Skeletal muscle satellite cell (primary cell): ENCODE data around the gene TBC1D10B.
"Not testable (repeated sequence)": the region's sequence is repeated elsewhere in the genome, so short reads cannot be mapped to it uniquely, and the experiment has no call there.

Experiments
- H3K27me3 ChIP-seq: 2 replicates; pipeline ENCODE4 v1.7.0; 2013; ENCODE audit warnings: low read length; ENCODE audit not compliant: control insufficient read depth, insufficient read depth
- H3K36me3 ChIP-seq: 2 replicates; pipeline ENCODE4 v1.7.0; 2013; ENCODE audit warnings: mild to moderate bottlenecking, control low read depth, low read length; ENCODE audit not compliant: insufficient read depth
- H3K4me1 ChIP-seq: 2 replicates; pipeline ENCODE4 v1.7.0; 2013; ENCODE audit warnings: low read length; ENCODE audit not compliant: control insufficient read depth, insufficient read depth
- H3K4me2 ChIP-seq: 2 replicates; pipeline ENCODE4 v1.7.0; 2013; ENCODE audit warnings: mild to moderate bottlenecking, low read length
- H3K4me3 ChIP-seq: 2 replicates; pipeline ENCODE4 v1.7.0; 2013; ENCODE audit warnings: low read length
- H3K9ac ChIP-seq: 2 replicates; pipeline ENCODE4 v1.7.0; 2013; ENCODE audit warnings: mild to moderate bottlenecking, low read depth, low read length, moderate library complexity
- H3K9me3 ChIP-seq: replicated peaks from 2 replicates; pipeline ENCODE4 v1.7.0; 2013; ENCODE audit warnings: mild to moderate bottlenecking, control low read depth, low read length

TBC1D10B gene

DNA sequence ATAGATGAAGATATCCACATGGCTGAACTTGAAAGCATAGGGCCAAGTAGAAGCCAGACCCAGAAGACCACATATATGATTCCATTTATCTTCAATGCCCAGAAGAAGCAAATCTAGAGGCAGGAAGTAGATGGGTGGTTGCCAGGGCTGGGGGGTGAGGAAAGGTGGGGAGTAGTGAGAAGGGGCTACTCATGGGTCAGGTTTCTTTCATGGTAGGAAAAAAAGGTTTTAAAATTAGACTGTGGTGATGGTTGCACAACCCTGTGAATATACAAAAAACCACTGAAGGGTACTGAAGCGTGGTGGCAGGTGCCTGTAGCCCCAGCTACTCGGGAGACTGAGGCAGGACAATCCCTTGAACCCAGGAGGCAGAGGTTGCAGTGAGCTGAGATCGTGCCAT lies 20.6 kb downstream of the TBC1D10B start:
- Histone ChIP-seq H3K4me3 (no peak overlapping the region), H3K36me3 (peaks cover 39% of the 10 kb centered on the region), H3K27me3 (no peaks in the 10 kb centered on the region), H3K4me1 (peaks cover 26% of the 10 kb centered on the region), H3K9ac (no peak overlapping the region), H3K9me3 (no peaks in the 10 kb centered on the region), H3K4me2 (no peak overlapping the region)

GRCh38 chr16:30348929-30349328 lies 21.4 kb downstream of the TBC1D10B start:
- Histone ChIP-seq H3K4me1 (peaks cover 23% of the 10 kb centered on the region), H3K9me3 (no peaks in the 10 kb centered on the region), H3K27me3 (no peaks in the 10 kb centered on the region), H3K9ac (no peak overlapping the region), H3K4me3 (no peak overlapping the region), H3K36me3 (peaks cover 38% of the 10 kb centered on the region), H3K4me2 (no peak overlapping the region)

DNA sequence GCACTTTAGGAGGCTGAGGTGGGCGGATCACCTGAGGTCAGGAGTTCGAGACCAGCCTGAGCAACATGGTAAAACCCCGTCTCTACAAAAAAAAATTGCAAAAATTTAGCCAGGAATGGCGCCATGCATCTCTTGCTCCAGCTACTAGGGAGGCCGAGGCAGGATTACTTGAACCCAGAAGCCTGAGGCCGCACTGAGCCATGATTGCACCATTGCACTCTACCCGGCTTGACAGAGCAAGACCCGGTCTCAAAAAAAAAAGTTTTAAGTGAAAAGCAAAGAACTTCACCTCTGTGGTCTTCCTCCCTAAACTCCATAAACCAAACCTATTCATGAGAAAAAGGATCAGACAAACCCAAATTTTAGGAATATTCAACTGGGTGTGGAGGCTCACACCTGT lies 22.2 kb downstream of the TBC1D10B start:
- Histone ChIP-seq H3K27me3 (no peaks in the 10 kb centered on the region), H3K4me3 (no peak overlapping the region), H3K4me2 (no peak overlapping the region), H3K36me3 (peaks cover 30% of the 10 kb centered on the region), H3K9me3 (no peaks in the 10 kb centered on the region), H3K9ac (no peak overlapping the region), H3K4me1 (peaks cover 18% of the 10 kb centered on the region)

- H3K4me2 ChIP-seq = no peak overlapping the region
- no peak overlapping the region for H3K9ac ChIP-seq
- H3K36me3 ChIP-seq = peaks cover 13% of the 10 kb centered on the region
- H3K9me3 ChIP-seq = no peaks in the 10 kb centered on the region
- H3K4me3 ChIP-seq = no peak overlapping the region
- H3K4me1 ChIP-seq = no peaks in the 10 kb centered on the region
- no peaks in the 10 kb centered on the region for H3K27me3 ChIP-seq
These were observed 24.0 kb downstream of the TBC1D10B start for GRCh38 chr16:30346286-30346685.

DNA sequence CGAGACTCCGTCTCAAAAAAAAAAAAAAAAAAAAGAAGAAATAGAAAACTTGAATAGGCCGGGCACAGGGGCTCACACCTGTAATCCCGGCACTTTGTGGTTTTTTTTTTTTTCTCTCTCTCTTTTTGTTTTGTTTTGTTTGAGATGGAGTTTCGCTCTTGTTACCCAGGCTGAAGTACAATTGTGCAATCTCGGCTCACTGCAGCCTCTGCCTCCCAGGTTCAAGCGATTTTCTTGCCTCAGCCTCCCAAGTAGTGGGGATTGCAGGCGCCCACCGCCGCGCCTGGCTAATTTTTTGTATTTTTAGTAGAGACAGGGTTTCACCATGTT lies 26.8 kb downstream of the TBC1D10B start:
- not testable (repeated sequence) for H3K4me3 ChIP-seq, H3K36me3 ChIP-seq, H3K4me1 ChIP-seq, H3K9ac ChIP-seq, H3K9me3 ChIP-seq, H3K4me2 ChIP-seq, H3K27me3 ChIP-seq

GRCh38 chr16:30342751-30343490 lies 27.4 kb downstream of the TBC1D10B start:
- Histone ChIP-seq H3K4me2 (no peak overlapping the region), H3K4me3 (no peak overlapping the region), H3K4me1 (no peaks in the 10 kb centered on the region), H3K36me3 (no peaks in the 10 kb centered on the region), H3K9ac (no peak overlapping the region), H3K9me3 (no peaks in the 10 kb centered on the region), H3K27me3 (no peaks in the 10 kb centered on the region)

DNA sequence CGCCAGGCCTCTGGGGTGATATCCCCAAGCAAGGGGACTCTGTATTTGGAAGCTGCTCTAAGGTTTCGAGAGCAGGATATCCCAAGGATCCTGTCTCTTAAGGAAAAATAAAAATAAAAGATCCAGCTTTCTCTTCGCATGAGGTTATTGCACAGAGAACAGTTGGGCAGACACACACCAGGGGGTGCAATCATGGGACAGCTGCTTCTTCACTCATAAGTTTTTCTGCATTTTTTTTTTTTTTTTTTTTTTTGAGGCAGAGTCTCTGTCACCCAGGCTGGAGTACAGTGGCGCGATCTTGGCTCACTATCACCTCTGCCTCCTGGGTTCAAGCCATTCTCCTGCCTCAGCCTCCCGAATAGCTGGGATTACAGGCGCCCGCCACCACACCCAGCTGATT lies 28.3 kb downstream of the TBC1D10B start:
- not testable (repeated sequence) for H3K9me3 ChIP-seq, H3K4me1 ChIP-seq, H3K36me3 ChIP-seq, H3K4me2 ChIP-seq, H3K27me3 ChIP-seq, H3K9ac ChIP-seq, H3K4me3 ChIP-seq

DNA sequence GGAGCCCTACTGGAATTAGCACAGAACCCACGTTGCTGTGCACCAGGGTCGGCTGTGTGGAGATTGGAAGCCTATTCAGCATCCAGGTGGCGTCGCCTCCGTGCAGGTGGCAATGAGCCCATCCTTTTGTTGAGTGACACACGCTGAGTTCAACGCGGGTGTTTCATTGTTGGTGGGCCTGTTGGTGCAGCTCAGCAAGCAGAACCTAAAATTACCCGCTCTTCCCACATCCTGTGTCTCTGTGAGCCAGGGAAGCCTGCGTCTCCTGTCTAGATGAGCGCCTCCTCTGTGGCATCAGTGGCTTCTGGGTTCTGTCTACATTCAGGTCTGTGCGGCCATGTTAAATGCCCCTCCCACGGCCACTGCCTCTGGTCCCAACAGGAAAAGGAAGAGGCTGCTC lies 29.7 kb downstream of the TBC1D10B start:
- H3K36me3 ChIP-seq = no peaks in the 10 kb centered on the region
- H3K27me3 ChIP-seq = no peaks in the 10 kb centered on the region
- H3K4me2 ChIP-seq = no peak overlapping the region
- H3K4me1 ChIP-seq = peaks cover 5% of the 10 kb centered on the region
- no peak overlapping the region for H3K4me3 ChIP-seq
- H3K9ac ChIP-seq = no peak overlapping the region
- no peaks in the 10 kb centered on the region for H3K9me3 ChIP-seq

- H3K4me1 ChIP-seq, H3K36me3 ChIP-seq, H3K27me3 ChIP-seq, H3K4me2 ChIP-seq, H3K4me3 ChIP-seq, H3K9me3 ChIP-seq, H3K9ac ChIP-seq: not testable (repeated sequence)
These were observed 31.6 kb downstream of the TBC1D10B start for GRCh38 chr16:30338715-30339114.

- H3K36me3 ChIP-seq, H3K4me3 ChIP-seq, H3K4me2 ChIP-seq, H3K4me1 ChIP-seq, H3K9ac ChIP-seq, H3K9me3 ChIP-seq, H3K27me3 ChIP-seq: not testable (repeated sequence)
These were observed 32.3 kb downstream of the TBC1D10B start for GRCh38 chr16:30337964-30338357.

GRCh38 chr16:30335598-30336474 lies 34.5 kb downstream of the TBC1D10B start:
- Histone ChIP-seq H3K9me3 (no peaks in the 10 kb centered on the region), H3K4me2 (peak overlapping the region; percentile 98), H3K4me3 (peak overlapping the region; percentile 92), H3K4me1 (peaks cover 7% of the 10 kb centered on the region), H3K9ac (peak overlapping the region; percentile 89), H3K27me3 (no peaks in the 10 kb centered on the region), H3K36me3 (no peaks in the 10 kb centered on the region)
